ENCODE data around the gene DLG2.

Gene DLG2

DNA sequence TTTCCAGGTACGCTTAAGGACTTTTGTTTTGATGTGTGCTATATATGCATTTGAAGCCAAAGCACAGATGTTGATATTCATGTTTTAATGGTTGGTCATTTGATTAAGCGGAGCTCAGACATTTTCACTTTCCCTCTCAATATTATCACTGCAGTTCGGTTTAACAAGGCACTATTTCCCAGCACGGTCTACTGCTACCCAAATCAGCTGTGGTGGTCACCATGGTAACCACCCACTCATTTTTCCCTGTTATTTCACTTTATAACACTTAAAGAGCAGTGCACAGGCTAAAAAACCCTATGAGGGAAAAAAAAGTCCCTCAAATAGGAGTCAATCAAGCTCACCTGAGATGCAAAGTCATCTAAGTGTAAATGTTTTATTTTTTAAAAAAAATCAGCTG, 1901.4 kb downstream of the DLG2 start:
- no peak for DNase-seq (ENCODE audit: low read depth, low spot score)

DNA sequence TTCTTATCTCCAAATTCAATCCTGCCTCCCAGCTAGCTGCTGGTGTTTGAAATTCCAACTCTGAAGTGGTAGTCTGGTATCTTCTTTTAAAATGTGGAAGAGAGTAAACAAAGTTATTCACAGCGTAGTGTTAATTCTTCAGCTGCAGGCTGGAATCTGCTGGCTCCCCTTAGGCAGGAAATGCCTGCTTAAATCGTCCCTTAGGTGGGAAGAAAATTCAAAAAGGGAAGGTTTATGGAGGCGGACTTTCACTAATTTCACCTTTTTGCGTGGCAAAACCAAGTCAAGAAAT, 1901.9 kb downstream of the DLG2 start:
- no peak for DNase-seq (ENCODE audit: low read depth, low spot score)

DNA sequence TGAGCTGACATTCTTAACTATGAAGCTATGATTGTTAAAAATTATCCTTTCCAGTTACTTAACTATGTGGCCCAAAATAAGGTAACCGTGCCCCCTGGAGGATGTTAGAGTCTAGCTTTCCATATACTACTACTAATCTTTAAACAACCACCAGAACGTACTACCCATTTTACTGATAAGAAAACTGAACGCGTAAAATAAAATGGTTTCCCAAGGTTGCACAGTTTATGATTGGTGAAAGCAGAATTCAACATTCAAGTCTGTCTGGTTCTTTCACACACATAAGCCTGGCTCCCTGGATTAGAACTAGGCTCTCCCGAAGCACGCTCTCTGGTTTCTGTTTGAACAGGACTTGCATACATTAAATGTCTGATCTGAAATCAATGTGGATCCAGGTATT, 1903.1 kb downstream of the DLG2 start:
- no peak for DNase-seq (ENCODE audit: low read depth, low spot score)

DNA sequence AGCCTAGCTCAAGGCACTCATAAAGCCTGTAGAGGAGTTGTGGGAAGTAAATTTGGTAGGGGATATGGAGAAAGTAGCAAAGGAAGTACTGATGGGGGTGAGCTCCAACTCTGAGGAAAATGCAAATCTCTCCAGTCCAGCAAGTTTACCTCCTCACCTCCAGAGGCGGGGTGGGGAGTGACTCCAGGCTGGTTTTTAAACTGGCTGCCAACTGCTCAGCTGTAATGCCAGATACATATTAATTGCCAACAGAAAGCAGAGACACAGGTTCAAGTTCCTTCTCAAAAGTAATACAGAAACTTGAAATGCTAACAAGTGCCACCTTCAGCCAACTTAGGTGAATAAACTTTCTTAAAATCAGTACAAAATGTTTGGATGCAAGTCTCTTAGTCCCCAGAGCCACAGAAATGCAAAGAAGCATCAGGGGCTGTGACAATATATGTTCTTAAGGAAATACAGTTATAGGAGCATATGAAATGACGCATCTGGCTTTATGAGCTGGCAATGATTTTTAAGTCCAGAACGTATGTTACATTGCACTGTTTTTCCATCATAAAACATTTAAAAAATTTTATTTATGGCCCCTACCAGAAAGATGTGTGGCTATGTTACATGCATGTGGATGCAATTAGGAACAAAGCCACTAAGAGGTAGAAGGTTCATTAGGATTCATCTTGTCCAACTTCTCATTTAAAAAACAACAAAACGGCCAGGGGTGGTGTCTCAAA, 1904.6 kb downstream of the DLG2 start:
- DNase-seq (ENCODE audit: low read depth, low spot score) = no peak

DNA sequence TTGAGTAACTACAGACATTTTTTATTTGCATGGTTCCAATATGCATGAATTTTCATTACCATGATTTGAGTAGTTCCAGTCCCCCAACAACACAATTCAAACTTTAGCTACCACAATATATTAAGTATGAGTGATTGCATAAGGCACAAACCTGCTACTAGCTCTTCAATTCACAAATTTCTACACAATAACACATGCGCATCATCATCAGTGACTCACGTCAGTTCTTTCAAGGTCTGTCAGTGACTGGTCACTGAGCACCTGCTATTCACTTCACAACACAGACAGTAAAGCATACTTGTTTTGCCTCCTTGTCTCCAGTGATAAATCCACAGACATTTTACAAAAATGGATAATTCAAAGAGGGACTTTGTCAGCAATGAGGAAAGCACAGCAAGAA, 1905.9 kb downstream of the DLG2 start:
- no peak for DNase-seq (ENCODE audit: low read depth, low spot score)

DNA sequence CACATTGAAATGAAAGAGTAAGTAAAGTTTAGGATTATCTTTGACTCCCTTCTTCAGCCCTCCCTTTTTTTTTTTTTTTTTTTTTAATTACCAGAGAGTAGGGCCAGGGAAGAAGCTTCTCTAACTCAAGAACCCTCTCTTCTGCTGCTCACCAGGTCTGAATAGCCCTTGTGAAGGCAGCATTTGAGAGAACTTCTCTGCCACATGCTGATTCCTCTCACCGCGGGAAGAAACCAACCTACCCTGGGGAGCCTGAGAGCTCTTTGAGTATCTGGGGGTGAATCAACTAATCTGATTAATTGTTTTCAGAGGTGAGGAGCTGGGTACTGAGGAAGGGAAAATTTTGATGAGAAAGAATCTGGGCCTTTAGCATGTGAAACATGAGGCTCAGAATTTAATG, 1906.5 kb downstream of the DLG2 start:
- DNase-seq (ENCODE audit: low read depth, low spot score) = no peak

DNA sequence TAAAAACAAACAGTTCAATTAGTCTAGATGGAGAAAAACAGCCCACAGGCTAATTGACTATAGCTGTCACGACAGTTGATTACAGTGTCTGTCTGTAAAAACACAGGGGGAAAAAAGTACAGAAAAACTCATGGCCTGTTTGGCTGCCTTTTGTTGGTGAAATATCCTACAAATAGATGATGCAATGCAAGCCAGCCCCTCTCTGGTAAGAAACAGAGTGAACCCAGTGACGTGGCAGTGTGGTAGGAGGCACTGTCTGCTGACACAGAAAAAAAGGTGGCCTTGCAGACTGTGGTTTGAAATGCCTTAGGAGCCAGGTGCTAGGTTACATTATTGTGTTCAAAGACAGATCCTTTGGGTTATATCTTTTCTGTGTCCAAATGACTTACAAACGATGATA, 1909.6 kb downstream of the DLG2 start:
- DNase-seq (ENCODE audit: low read depth, low spot score) = no peak

DNA sequence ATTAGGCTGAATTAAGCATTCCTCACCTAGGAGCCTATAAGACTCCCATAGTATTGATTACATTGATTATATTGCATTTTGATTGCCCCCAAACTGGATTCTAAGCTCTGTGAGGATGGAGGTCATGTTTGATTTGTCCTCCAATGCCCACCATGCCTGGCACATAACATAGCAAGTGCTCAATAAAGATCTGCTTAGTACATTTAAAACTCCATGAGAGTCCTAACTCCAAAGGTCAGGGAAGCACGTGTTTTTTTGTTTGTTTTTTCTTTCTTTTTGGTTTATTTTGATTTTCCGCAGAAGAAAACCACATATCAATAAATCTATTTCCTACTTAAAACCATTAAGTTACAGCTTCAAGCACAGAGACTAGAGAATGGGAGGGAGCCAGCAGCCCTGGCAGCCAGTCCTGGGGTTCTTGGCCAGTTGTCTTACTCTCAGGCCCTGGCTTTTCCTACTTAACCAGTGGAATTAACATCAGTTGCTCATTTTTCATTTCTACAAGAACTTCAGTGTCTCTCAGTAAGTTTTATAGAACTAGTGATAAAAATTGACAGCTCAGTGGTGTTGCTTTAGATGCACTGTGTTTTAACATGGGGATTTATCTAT, 1911.1 kb downstream of the DLG2 start:
- no peak for DNase-seq (ENCODE audit: low read depth, low spot score)

DNA sequence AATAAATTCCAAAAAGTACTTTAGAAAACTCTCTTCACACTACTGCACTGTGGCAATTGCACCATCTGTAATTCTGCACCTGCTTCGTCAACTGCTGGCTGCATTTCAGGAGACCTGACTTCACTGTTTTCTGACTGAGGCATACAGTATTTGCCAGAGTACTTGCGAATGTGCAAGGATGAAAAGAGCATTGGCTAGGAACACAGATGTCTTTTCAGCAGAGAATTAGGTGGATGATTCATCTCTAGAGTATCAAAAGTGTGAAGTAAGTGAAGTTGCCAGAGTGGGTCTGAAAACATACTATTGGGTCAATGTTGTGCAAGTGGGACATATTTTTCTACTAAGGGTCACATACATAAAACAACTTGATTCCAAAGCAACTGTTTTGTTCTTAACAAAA, 1913.4 kb downstream of the DLG2 start:
- DNase-seq (ENCODE audit: low read depth, low spot score) = no peak

DNA sequence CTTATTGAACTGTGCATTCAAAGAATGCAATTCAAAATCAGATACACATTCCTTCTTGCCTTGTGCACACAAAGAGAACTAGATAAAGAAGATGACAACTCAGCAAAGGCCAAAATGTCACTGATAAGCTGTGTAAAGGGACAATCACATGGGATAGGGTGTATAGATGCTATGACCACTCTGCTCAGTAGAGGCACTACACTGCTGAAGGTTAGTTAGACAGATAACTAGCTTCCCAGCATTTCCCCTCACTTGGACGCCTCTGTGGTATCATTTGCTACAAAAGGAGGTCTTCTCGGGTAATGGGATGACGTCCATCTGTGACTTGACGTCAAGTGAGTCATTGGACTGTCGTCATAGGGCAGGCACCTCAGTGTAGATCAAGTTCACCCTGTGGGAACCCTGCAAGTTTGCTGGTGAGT, 1916.0 kb downstream of the DLG2 start:
- no peak for DNase-seq (ENCODE audit: low read depth, low spot score)

DNA sequence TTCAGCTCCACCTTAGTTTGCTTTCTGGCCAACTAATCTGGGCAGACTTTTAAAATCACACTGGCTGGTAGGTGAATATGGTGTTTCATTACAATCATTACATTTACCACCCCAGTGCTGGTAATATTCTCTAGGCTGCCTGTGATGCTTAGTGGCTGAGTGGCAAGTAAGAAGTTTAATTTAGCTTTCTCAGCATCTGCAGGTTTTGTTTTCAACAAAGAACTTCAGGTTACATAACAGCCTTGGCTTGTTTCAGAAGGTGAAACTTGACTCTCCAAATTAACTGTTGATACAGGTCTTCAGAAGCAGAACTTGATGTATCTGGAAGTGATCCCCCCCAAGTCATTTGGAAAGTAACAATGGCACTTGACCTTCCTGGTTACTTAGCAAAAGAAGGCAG, 1917.7 kb downstream of the DLG2 start:
- no peak for DNase-seq (ENCODE audit: low read depth, low spot score)

DNA sequence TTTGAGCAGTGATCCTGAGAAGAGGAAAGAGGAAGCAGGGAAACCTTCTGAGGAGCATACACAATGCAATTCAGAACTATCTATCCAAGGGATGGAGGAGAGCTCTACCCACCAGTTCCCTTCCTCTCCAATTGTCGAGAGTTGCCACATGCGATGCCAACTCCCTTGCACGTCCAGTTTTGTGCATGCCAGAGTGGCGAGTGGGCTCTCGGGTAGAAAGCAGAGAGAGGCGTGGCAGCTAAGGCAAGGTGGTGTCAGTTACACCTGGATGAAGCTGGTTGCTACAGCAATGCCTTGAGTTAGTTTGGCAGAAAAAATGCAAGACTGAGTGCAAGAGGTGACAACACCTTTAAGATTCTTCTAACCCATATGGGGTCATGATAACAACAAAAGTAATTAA, 1920.6 kb downstream of the DLG2 start:
- DNase-seq (ENCODE audit: low read depth, low spot score) = no peak

DNA sequence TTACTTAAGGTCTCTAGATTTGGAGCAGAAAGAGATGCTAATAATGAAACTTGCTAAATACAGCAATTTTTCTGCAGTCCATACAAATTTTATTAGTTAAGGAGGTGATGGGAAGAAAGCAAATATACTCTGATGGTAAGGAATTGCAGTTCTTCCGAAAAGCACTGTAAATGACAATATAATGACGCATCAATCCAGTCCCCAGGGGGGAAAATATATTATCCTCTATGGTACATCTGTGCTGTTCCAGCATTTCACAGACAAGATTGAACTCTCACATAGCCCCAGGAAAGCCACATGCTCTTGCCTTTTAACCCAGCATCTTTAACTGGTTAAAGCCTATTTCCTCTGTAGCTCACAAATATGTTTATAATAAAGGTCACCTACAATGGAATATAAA, 1924.3 kb downstream of the DLG2 start:
- DNase-seq (ENCODE audit: low read depth, low spot score) = no peak

DNA sequence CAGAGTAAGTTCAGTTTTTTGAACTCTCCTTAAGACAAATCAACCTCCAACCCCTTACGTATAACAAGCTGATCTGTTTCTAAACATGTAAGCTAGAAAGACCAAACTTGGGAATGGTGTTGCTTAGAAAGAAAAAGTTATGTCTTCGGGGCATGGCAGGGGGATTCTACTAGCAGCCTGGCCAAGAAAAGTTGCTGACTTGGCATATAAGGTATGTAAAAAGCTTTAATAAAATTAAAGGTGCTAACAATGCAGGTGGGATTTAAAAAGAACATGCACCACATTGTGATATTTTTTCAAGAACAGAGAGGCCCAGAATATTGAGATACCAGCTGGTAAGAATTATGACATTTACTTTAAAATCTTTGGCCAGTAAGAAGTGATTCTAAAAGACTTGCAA, 1929.6 kb downstream of the DLG2 start:
- no peak for DNase-seq (ENCODE audit: low read depth, low spot score)

DNA sequence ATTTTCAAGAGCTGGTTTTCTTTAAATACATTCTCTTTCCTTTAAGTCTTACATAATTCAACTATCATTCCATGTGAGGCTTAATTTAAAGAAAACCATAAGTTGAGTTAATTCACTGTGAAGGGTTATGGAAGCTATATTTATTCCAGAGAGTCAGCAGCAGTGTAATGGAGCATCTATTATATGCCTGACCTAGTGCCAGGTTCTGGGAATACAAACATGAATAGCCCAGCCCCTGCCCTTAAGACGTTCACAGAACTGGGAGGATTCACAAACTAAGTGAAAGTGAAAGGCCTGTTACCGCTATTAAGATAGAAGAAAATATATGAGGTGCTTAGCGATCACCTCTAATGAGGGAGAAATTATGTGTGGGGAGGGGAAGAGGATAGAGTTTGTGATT, 1932.1 kb downstream of the DLG2 start:
- DNase-seq (ENCODE audit: low read depth, low spot score) = no peak

DNA sequence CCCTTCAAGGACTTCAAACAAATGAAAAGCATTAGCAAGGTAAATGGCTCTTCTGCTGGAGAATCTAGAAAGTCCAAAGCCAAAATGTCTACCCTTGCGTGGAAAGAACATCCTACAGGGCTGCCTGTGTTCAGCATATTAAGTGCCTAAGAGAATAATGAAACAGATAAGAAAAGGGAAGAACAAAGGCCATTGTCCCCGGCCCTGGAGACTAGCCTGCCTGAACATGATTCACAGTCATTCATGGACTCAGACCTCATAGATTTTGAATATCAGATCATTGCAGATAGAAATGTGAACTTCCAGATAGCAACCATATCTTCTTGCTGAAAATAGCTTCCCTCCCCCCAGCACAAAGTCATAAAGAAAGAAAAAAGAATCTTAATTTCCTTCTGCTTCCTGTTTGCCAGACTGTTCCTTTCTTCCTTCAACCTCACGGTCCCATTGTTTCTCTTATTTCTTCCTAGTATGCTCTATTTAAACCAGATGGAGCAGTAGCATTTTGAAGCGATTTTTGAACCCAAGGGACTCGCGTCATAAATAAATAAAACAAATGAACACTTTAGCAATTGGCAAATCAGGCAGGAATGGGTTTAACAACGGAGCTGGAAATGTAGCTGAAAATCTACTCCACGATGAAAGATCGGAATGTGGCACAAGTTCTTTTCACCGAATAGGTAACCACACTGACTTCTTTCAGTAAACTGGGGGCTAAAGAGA, 1932.8 kb downstream of the DLG2 start:
- DNase-seq (ENCODE audit: low read depth, low spot score) = no peak

DNA sequence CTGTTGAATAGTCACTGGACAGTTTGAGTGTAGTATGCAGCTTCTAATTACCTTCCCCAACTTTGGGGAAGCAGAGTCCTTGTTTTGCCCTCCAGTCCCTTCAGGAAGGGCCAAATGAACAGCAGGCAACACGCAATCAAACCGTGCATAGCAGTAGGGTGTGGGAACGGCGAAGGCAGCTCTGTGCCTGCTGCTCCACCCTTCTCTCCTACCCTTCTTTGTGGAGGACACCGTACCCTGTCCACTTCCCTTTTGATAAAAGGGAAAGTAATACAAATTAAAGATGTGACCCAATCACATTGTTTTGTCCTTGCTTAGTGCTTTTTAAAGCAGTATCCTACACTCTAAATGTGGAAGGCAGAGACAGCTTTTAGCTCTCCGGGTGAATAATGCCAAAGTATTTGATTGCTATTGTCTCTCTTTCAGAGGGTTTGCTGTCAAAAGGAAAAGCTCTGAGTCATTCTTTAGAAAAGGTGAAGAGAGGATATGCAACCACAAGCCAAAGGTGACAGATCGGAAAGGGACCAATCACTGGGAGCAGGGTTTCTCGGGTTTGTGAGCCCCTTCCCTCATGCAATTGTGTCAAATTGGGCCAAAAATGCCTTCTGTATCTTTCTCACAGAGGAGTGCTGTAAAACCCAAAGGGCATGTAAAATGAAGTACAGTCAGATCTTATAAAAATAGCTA, 1933.7 kb downstream of the DLG2 start:
- DNase-seq (ENCODE audit: low read depth, low spot score) = no peak

DNA sequence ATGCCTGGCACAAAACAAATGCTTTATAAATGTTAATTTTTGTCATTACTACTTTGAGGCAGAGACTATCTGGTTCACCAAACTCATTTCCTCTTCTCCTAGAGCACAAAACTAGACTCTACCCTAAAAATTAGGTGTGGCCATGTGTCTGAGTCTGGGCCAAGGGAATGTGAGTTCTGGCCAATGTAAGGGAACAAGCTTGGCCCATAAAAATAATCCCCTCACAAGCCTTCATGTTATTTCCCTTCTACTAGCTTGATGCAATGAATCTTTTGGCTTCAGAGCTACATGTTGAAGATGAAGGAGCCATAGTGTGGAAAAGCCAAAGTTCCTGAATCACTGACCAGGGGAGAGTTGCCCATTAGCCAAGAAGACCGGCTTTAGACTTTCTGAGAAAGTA, 1934.5 kb downstream of the DLG2 start:
- no peak for DNase-seq (ENCODE audit: low read depth, low spot score)

DNA sequence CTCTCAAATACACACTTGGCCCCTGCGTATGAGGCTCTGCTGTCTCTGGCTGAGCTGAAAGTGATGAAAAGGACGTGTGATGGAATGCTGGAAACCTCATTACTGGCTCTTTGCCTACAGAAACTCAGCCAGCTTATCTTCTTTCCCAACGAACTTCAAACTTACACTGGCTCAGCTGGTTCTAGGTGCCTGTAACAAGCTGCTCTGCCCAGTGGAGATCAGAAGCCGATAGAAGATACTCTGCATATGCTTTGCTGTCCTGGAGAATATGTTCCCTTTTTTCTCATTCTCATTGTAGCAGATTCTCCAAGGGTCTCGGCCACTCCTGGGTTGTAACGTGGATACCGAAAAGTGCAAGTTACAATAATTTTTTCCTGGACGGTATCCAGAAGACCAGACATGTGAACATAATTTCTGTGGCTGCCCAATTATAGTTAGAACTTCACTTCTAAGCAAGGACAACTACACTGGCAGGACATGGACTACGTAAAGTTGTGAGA, 1935.6 kb downstream of the DLG2 start:
- DNase-seq (ENCODE audit: low read depth, low spot score) = no peak

DNA sequence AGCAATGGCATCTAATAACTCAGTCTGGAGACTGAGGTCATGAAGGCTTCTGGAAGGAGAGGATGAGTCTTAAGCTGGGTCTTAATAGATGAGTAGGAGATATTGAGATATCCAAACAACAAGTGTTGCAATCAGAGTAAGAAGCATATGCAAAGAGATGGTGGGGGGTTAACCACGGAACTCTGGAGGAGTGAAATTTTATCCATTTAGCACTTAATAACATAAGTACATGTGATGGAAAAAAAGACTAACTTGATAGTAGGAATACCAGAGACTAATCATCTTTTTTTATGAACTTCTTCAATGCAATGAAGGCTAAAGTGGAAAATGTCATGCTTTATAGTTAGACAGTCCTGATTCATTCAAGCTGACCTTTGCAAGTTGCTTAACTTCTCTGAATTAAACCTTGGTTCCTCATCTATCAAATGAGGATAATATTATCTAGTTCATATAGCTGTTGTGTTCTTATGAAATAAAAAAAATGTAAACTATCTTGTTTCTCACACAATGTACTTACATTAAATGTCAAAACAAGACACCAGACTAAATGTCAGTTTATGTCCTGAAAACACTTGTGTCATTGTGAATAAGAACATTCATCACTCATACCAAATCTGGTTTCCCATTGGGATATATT, 1937.9 kb downstream of the DLG2 start:
- DNase-seq (ENCODE audit: low read depth, low spot score) = no peak

DNA sequence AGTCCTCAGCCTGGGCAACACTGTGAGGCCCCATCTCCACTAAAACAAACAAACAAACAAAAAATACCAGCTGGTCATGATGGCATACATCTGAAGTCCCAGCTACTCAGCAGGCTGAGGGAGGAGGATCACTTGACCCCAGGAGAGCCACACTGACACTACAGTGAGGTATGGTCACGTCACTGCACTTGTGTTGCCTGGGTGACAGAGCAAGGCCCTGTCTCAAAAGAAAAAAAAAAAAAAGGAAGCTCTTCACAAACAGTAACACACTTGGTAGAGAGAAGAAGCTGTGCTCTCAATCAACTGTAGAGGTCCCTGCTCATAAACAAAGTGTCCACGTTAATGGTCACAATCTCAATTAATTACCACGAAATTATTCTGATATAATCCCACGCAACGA, 1939.4 kb downstream of the DLG2 start:
- no peak for DNase-seq (ENCODE audit: low read depth, low spot score)

DNA sequence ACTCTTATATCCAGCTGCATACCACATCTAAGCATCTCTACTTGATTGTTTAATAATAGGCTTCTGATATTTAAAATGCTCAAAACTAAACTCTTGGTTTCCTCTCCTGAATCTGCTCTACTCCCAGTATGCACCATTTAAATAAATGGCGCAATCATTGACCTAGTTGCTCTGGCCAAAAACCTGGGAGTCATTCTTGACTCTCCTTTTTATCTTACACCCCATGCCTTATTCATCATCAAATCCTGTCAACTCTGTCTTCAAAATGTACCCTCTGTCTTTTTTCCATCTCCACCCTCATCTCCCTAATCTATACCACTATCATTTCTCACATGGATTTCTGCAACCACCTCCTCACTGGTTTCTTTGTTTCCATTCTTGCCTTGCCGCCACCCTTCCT, 1941.4 kb downstream of the DLG2 start:
- DNase-seq (ENCODE audit: low read depth, low spot score) = no peak

Measured in activated CD4-positive, CD25-positive, alpha-beta regulatory T cell treated with anti-CD3 and anti-CD28 coated beads, Interleukin-2, amount 50 U/mL, for 16 hours (primary cell).